Activated CD4-positive, CD25-positive, alpha-beta regulatory T cell treated with anti-CD3 and anti-CD28 coated beads, Interleukin-2, amount 50 U/mL, for 16 hours (primary cell): Measurements from ENCODE around the gene IFNA5.

Experiments used
- DNase-seq: peaks from one replicate; pipeline ENCODE4 v3.0.0-alpha.2; 2020; ENCODE audit warnings: low read depth, low spot score

IFNA5 gene

GRCh38 chr9:21294364-21294774 lies 10.7 kb downstream of the IFNA5 start:
- DNase-seq, result no peak

GRCh38 chr9:21289848-21290247 lies 15.3 kb downstream of the IFNA5 start:
- DNase-seq, result no peak

DNA sequence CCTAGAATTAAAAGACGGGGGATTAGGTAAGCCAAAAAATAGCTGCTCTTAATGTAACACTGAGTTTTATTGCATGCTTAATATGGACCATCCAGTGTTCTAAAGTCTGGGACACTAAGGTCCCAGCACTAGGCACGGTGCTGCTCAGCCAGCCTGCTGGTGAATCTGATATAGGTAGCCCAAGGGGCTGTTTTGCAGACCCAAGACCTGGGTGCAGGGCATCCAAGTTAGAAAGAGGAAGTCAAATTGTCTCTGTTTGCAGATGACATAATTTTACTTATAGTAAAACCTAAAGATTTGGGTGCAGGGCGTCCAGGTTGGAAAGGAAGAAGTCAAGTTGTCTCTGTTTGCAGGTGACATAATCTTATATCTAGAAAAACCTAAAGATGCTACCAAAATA lies 17.8 kb downstream of the IFNA5 start:
- no peak for DNase-seq

DNA sequence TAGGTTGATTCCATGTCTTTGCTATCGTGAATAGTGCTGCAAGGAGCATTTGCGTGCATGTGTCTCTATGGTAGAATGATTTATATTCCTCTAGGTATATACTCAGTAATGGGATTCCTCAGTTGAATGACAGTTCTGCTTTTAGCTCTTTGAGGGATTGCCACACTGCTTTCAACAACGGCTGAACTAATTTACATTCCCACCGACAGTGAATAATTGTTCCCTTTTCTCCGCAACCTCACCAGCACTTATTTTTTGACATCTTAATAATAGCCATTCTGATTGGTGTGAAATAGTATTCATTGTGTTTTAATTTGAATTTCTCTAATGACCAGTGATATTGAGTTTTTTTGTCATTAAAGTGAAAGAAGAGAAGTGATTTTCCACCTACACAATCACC lies 18.5 kb downstream of the IFNA5 start:
- DNase-seq, result no peak

DNA sequence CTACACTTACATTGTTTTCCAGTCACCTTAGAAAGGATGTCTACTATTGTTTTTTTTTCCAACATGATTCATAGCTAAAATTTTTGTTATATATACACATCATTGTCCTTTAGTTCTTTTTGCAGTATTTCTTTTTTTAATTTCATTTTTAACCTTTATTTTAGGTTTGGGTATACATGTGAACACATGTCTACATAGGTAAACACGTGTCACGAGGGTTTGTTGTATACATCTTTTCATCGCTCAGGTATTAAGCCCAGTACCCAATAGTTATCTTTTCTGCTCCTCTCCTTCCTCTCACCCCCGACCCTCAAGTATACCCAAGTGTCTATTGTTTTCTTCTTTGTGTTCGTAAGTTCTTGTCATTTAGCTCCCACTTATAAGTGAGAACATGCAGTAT lies 19.0 kb downstream of the IFNA5 start:
- no peak for DNase-seq

GRCh38 chr9:21281275-21281674 lies 23.8 kb downstream of the IFNA5 start:
- DNase-seq, result no peak

- DNase-seq, result no peak
These were observed 36.8 kb downstream of the IFNA5 start for GRCh38 chr9:21268347-21268657.

GRCh38 chr9:21267485-21268346 lies 37.4 kb downstream of the IFNA5 start:
- no peak for DNase-seq

GRCh38 chr9:21266733-21267484 lies 38.2 kb downstream of the IFNA5 start:
- no peak for DNase-seq

- DNase-seq, result no peak
These were observed 39.5 kb downstream of the IFNA5 start for GRCh38 chr9:21265421-21266189.

GRCh38 chr9:21255538-21256212 lies 49.4 kb downstream of the IFNA5 start:
- no peak for DNase-seq
